OCI-LY7 (cell line): ENCODE data around the gene FXR1. TPM values are rescaled to one million over a fixed set of nuclear protein-coding genes. Genes with fewer than 3 reads are reported as not detected.
"Not testable (repeated sequence)": the region's sequence is repeated elsewhere in the genome, so short reads cannot be mapped to it uniquely, and the experiment has no call there.

ENCODE experiments used
- BruUV-seq: library from RNA; stranded (reverse); fragments of 400-500 nt; replicated peaks from 2 replicates; lab custom pipeline; 2021; lab: Mats Ljungman, UMichigan
- CTCF ChIA-PET: fragments of 300-600 bp; sonication (Branson Sonifier 250); formaldehyde crosslinking; loops from one replicate; lab custom pipeline; 2022; ENCODE audit warnings: antibody characterized with exemption; ENCODE audit not compliant: unreplicated experiment; lab: Charles Lee
- POLR2A ChIA-PET: fragments of 300-600 bp; sonication (Branson Sonifier 250); formaldehyde crosslinking; loops from one replicate; lab custom pipeline; 2022; ENCODE audit warnings: antibody characterized with exemption; lab: Charles Lee
- DNase-seq: peaks from one replicate; pipeline ENCODE4 v3.0.0-alpha.2; 2015; ENCODE audit warnings: low spot score
- H2AFZ ChIP-seq: fragments of 200-600 bp; sonication (generic), shearing (Covaris generic); 2 replicates; pipeline ENCODE4 v1.6.1; 2014; ENCODE audit warnings: mild to moderate bottlenecking, antibody characterized with exemption, low read length, moderate library complexity
- H3K27ac ChIP-seq: fragments of 200-600 bp; sonication (generic); 2 replicates; pipeline ENCODE4 v1.5.1; 2014; ENCODE audit warnings: mixed run types, low read depth, mild to moderate bottlenecking, moderate library complexity, low read length, inconsistent platforms; ENCODE audit not compliant: poor library complexity, severe bottlenecking
- H3K36me3 ChIP-seq: fragments of 200-600 bp; sonication (generic); 2 replicates; pipeline ENCODE4 v1.6.1; 2014; ENCODE audit warnings: mild to moderate bottlenecking, antibody characterized with exemption, low read length, moderate library complexity, mixed read lengths; ENCODE audit not compliant: insufficient read depth
- H3K4me1 ChIP-seq: fragments of 200-600 bp; sonication (generic); 2 replicates; pipeline ENCODE4 v1.5.1; 2014; ENCODE audit warnings: mild to moderate bottlenecking, low read length; ENCODE audit not compliant: insufficient read depth, poor library complexity, severe bottlenecking
- H3K4me2 ChIP-seq: fragments of 200-600 bp; sonication (generic); 2 replicates; pipeline ENCODE4 v1.6.1; 2014; ENCODE audit warnings: mild to moderate bottlenecking, low read length
- H3K4me3 ChIP-seq: fragments of 200-600 bp; sonication (generic); 2 replicates; pipeline ENCODE4 v1.5.1; 2014; ENCODE audit warnings: mild to moderate bottlenecking, low read depth, low read length; ENCODE audit not compliant: poor library complexity, severe bottlenecking
- H3K79me2 ChIP-seq: fragments of 200-600 bp; sonication (generic); 2 replicates; pipeline ENCODE4 v1.6.1; 2016; ENCODE audit warnings: low read depth, mild to moderate bottlenecking, low read length, moderate library complexity, mixed read lengths; ENCODE audit not compliant: insufficient read depth
- H3K9me2 ChIP-seq: fragments of 200-600 bp; sonication (generic); 2 replicates; pipeline ENCODE4 v1.6.1; 2016; ENCODE audit warnings: mild to moderate bottlenecking, low read length, mixed read lengths; ENCODE audit not compliant: insufficient read depth
- H3K9me3 ChIP-seq: fragments of 200-600 bp; sonication (generic); 2 replicates; pipeline ENCODE4 v1.6.1; 2014; ENCODE audit warnings: mild to moderate bottlenecking, mixed run types, low read length, mixed read lengths
- H4K20me1 ChIP-seq: fragments of 200-600 bp; sonication (generic); 2 replicates; pipeline ENCODE4 v1.6.1; 2014; ENCODE audit warnings: mild to moderate bottlenecking, antibody characterized with exemption, low read length, moderate library complexity, mixed read lengths; ENCODE audit not compliant: insufficient read depth
- EZH2phosphoT487 ChIP-seq: fragments of 200-600 bp; sonication (generic); IDR thresholded peaks from 2 replicates; pipeline ENCODE4 v1.6.1; 2018; ENCODE audit warnings: low read depth, borderline replicate concordance, mild to moderate bottlenecking, mixed run types, antibody characterized with exemption, low read length, moderate library complexity, mixed read lengths
- intact Hi-C: fragments of 100-400 bp; cut with micrococcal nuclease; formaldehyde crosslinking; loops from one replicate; pipeline ENCODE4 v1.10.0; 2022; ENCODE audit not compliant: unreplicated experiment
- total RNA-seq, 2 experiments: library from RNA; depleted of rRNA in 1 of 2; stranded (reverse); fragments of >200 nt in 1 of 2; shearing (Covaris generic) in 1 of 2; gene quantifications; 2 replicates each; pipeline ENCODE4 v1.2.3, GENCODE V29; 2014 to 2022
- TF ChIP-seq, protein P1 (sequence below): fragments of 200-600 bp; sonication (generic); conservative IDR thresholded peaks from 2 replicates; pipeline ENCODE4 v1.5.1; 2014; ENCODE audit warnings: mild to moderate bottlenecking, antibody characterized with exemption, low read length, moderate library complexity, mixed read lengths

FXR1 gene
- total RNA-seq, 2 experiments from 2014 or later: 90.6 to 161 TPM

GRCh38 chr3:180871901-180872300, 40.6 kb upstream of the FXR1 start:
- BruUV-seq: no TSS peak
- intact Hi-C loops: no loop called here
- H3K9me3 ChIP-seq: no peaks in the 10 kb centered on the region

DNA sequence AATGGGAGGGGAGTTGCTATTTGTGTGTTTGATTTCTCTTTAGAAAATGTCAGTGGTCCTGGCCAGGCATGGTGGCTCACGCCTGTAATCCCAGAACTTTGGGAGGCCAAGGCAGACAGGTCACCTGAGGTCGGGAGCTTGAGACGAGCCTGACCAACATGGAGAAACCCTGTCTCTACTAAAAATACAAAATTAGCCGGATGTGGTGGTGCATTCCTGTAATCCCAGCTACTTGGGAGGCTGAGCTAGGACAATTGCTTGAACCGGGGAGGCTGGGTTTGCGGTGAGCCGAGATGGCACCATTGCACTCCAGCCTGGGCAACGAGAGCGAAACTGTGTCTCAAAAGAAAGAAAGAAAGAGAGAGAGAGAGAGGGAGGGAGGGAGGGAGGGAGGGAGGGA, 40.0 kb upstream of the FXR1 start:
- H3K9me2 ChIP-seq, BruUV-seq, H3K36me3 ChIP-seq, H4K20me1 ChIP-seq, H3K4me2 ChIP-seq, CTCF ChIA-PET, intact Hi-C loops, H3K9me3 ChIP-seq, H3K4me1 ChIP-seq, H2AFZ ChIP-seq, DNase-seq, H3K27ac ChIP-seq, H3K4me3 ChIP-seq, H3K79me2 ChIP-seq: not testable (repeated sequence)
- POLR2A ChIA-PET: interaction anchor here (1.6 kb wide), 1 partner anchor 24 kb away, joined by 3 read pairs; no protein-coding TSS in a partner anchor

More at GRCh38 chr3:180871901-180872300, 40.6 kb upstream of the FXR1 start:
- no peak for DNase-seq
- no peak for TF ChIP-seq EZH2phosphoT487
- TF ChIP-seq, protein P1, sequence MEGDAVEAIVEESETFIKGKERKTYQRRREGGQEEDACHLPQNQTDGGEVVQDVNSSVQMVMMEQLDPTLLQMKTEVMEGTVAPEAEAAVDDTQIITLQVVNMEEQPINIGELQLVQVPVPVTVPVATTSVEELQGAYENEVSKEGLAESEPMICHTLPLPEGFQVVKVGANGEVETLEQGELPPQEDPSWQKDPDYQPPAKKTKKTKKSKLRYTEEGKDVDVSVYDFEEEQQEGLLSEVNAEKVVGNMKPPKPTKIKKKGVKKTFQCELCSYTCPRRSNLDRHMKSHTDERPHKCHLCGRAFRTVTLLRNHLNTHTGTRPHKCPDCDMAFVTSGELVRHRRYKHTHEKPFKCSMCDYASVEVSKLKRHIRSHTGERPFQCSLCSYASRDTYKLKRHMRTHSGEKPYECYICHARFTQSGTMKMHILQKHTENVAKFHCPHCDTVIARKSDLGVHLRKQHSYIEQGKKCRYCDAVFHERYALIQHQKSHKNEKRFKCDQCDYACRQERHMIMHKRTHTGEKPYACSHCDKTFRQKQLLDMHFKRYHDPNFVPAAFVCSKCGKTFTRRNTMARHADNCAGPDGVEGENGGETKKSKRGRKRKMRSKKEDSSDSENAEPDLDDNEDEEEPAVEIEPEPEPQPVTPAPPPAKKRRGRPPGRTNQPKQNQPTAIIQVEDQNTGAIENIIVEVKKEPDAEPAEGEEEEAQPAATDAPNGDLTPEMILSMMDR: no peak
- Histone ChIP-seq H3K4me1 (no peaks in the 10 kb centered on the region), H3K36me3 (no peaks in the 10 kb centered on the region), H2AFZ (no peak overlapping the region), H3K9me2 (no peaks in the 10 kb centered on the region), H3K79me2 (no peaks in the 10 kb centered on the region), H3K27ac (no peak overlapping the region), H3K4me3 (no peak overlapping the region), H4K20me1 (no peaks in the 10 kb centered on the region), H3K4me2 (no peak overlapping the region)
- POLR2A ChIA-PET: no interaction called here
- CTCF ChIA-PET: no interaction called here

GRCh38 chr3:180875124-180875698, 37.3 kb upstream of the FXR1 start:
- CTCF ChIA-PET: no interaction called here
- DNase-seq: no peak
- Histone ChIP-seq H3K9me2 (no peaks in the 10 kb centered on the region), H3K4me1 (no peaks in the 10 kb centered on the region), H3K4me2 (no peak overlapping the region), H2AFZ (no peak overlapping the region), H3K9me3 (no peaks in the 10 kb centered on the region), H4K20me1 (no peaks in the 10 kb centered on the region), H3K79me2 (no peaks in the 10 kb centered on the region), H3K27ac (no peak overlapping the region), H3K36me3 (no peaks in the 10 kb centered on the region), H3K4me3 (no peak overlapping the region)
- TF ChIP-seq EZH2phosphoT487: no peak
- TF ChIP-seq, protein P1: no peak
- no TSS peak for BruUV-seq
- intact Hi-C loops: no loop called here
- POLR2A ChIA-PET: no interaction called here
